ENCODE data around the gene AREG.

- TF ChIP-seq CTCF (conservative IDR thresholded peaks at IDR 0.05 in 1 of 2, IDR thresholded peaks at IDR 0.05 in 1 of 2; ENCODE audit: extremely low read depth in 1 of 2, insufficient read depth in 1 of 2, low read depth in 1 of 2, low read length in 2 of 2) (no peak), EZH2 (IDR thresholded peaks at IDR 0.05; ENCODE audit: borderline replicate concordance, low read length) (no peak)
These were observed 5.4 kb downstream of the AREG start for GRCh38 chr4:74450298-74450683.

All from mammary epithelial cell (primary cell).